ENCODE data around the gene TCF25.

DNA sequence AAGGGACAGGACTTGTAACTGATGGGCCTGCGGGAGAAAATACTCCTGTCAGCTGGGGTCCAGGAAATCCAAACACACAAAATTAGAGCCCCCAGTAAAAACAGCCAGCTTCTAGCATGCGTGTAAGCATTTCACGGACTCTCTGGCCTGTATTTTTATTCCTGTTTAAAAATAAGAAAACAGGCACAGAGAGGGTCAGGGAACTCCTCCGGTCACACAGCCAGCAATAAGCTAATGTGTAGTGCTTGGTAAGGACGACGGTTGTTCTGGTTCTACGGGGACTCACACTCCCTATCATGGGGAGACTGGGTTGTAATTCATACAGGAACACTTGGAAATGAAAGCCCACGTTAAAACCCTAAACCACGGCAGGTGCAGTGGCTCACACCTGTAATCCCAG is 1.5 kb upstream of the TCF25 start:
- TF ChIP-seq, protein P1, sequence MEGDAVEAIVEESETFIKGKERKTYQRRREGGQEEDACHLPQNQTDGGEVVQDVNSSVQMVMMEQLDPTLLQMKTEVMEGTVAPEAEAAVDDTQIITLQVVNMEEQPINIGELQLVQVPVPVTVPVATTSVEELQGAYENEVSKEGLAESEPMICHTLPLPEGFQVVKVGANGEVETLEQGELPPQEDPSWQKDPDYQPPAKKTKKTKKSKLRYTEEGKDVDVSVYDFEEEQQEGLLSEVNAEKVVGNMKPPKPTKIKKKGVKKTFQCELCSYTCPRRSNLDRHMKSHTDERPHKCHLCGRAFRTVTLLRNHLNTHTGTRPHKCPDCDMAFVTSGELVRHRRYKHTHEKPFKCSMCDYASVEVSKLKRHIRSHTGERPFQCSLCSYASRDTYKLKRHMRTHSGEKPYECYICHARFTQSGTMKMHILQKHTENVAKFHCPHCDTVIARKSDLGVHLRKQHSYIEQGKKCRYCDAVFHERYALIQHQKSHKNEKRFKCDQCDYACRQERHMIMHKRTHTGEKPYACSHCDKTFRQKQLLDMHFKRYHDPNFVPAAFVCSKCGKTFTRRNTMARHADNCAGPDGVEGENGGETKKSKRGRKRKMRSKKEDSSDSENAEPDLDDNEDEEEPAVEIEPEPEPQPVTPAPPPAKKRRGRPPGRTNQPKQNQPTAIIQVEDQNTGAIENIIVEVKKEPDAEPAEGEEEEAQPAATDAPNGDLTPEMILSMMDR (conservative IDR thresholded peaks at IDR 0.05): no peak
- TF ChIP-seq ZFX (IDR thresholded peaks at IDR 0.05): no peak

Data from C4-2B (cell line).